ENCODE results near the gene PHPT1. TPM values are rescaled to one million over a fixed set of nuclear protein-coding genes. Genes with fewer than 3 reads are reported as not detected.
"Not testable (repeated sequence)": the region's sequence is repeated elsewhere in the genome, so short reads cannot be mapped to it uniquely, and the experiment has no call there.

Gene PHPT1
- total RNA-seq, 1 donor from 2014 or later = 81.7 TPM

GRCh38 chr9:136883670-136884069 lies 34.5 kb downstream of the PHPT1 start:
- DNase-seq (ENCODE audit: low read depth) = not testable (repeated sequence)

- DNase-seq (ENCODE audit: low read depth) = peak; percentile 95
Measured at GRCh38 chr9:136885950-136886578, 36.9 kb downstream of the PHPT1 start, which contains the start of gene TRAF2. TRAF2 (plus strand) TSS chr9:136886516; CDS start chr9:136898741, 12,225 bp downstream.

- no peak for DNase-seq (ENCODE audit: low read depth)
Measured at GRCh38 chr9:136886610-136887597, 37.7 kb downstream of the PHPT1 start.

GRCh38 chr9:136888454-136888853 lies 39.2 kb downstream of the PHPT1 start:
- no peak for DNase-seq (ENCODE audit: low read depth)

GRCh38 chr9:136889858-136890257 lies 40.6 kb downstream of the PHPT1 start:
- DNase-seq (ENCODE audit: low read depth) = no peak

- no peak for DNase-seq (ENCODE audit: low read depth)
Measured at GRCh38 chr9:136890661-136891060, 41.5 kb downstream of the PHPT1 start.

GRCh38 chr9:136896027-136896426 lies 46.8 kb downstream of the PHPT1 start:
- no peak for DNase-seq (ENCODE audit: low read depth)

GRCh38 chr9:136898483-136899100 lies 49.4 kb downstream of the PHPT1 start:
- no peak for DNase-seq (ENCODE audit: low read depth)

- no peak for DNase-seq (ENCODE audit: low read depth)
Measured at GRCh38 chr9:136899196-136899595, 50.0 kb downstream of the PHPT1 start.

GRCh38 chr9:136900556-136900955 lies 51.3 kb downstream of the PHPT1 start:
- no peak for DNase-seq (ENCODE audit: low read depth)

Other genes starting within 250 kb of the PHPT1 start
- gene EGFL7, start 186.5 kb upstream of the PHPT1 start, total RNA-seq = 3.8 and 19.4 TPM in 2 replicates
- gene AGPAT2, start 162.0 kb upstream of the PHPT1 start, total RNA-seq = 53.8 and 70.5 TPM in 2 replicates
- gene DIPK1B, start 136.8 kb upstream of the PHPT1 start, total RNA-seq = 0.52 and 4.0 TPM in 2 replicates
- not detected in 2 replicates for gene LCN10, start 106.5 kb upstream of the PHPT1 start, total RNA-seq
- not detected in 2 replicates for gene LCN6, start 100.9 kb upstream of the PHPT1 start, total RNA-seq
- not detected in 2 replicates for gene LCN8, start 91.2 kb upstream of the PHPT1 start, total RNA-seq
- gene LCN15, start 84.9 kb upstream of the PHPT1 start, total RNA-seq = not detected in 2 replicates
- gene TMEM141, start 58.1 kb upstream of the PHPT1 start, total RNA-seq = 29.9 and 115 TPM in 2 replicates
- gene CCDC183, start 53.1 kb upstream of the PHPT1 start, total RNA-seq = 0.94 TPM in 1 of 2 replicates, not detected in the other
- gene RABL6, start 41.5 kb upstream of the PHPT1 start, total RNA-seq = 51.1 and 61.0 TPM in 2 replicates
- gene AJM1, start 6.9 kb upstream of the PHPT1 start, total RNA-seq = 0.35 and 1.8 TPM in 2 replicates
- gene MAMDC4, start 2.9 kb downstream of the PHPT1 start, total RNA-seq = 0.87 and 6.8 TPM in 2 replicates
- 372 and 398 TPM in 2 replicates for gene EDF1, start 16.9 kb downstream of the PHPT1 start, total RNA-seq
- gene TRAF2, start 37.1 kb downstream of the PHPT1 start, total RNA-seq = 16.3 and 21.9 TPM in 2 replicates
- gene FBXW5, start 95.3 kb downstream of the PHPT1 start, total RNA-seq = 195 and 249 TPM in 2 replicates
- 0.10 and 1.7 TPM in 2 replicates for gene C8G, start 95.8 kb downstream of the PHPT1 start, total RNA-seq
- 0.40 TPM in 1 of 2 replicates, not detected in the other for gene LCN12, start 102.9 kb downstream of the PHPT1 start, total RNA-seq
- gene PTGDS, start 128.1 kb downstream of the PHPT1 start, total RNA-seq = 0.45 TPM in 1 of 2 replicates, not detected in the other
- gene LCNL1, start 133.6 kb downstream of the PHPT1 start, total RNA-seq = not detected in 2 replicates
- gene PAXX, start 143.0 kb downstream of the PHPT1 start, total RNA-seq = 13.6 and 26.9 TPM in 2 replicates
- 0.85 and 1.9 TPM in 2 replicates for gene CLIC3, start 147.2 kb downstream of the PHPT1 start, total RNA-seq
- 7.5 and 53.0 TPM in 2 replicates for gene ABCA2, start 178.8 kb downstream of the PHPT1 start, total RNA-seq
- not detected in 2 replicates for gene FUT7, start 182.7 kb downstream of the PHPT1 start, total RNA-seq
- 7.1 and 21.6 TPM in 2 replicates for gene NPDC1, start 196.8 kb downstream of the PHPT1 start, total RNA-seq
- 0.17 and 0.35 TPM in 2 replicates for gene ENTPD2, start 204.7 kb downstream of the PHPT1 start, total RNA-seq
- 0.99 and 12.0 TPM in 2 replicates for gene SAPCD2, start 221.1 kb downstream of the PHPT1 start, total RNA-seq
- 6.4 and 7.1 TPM in 2 replicates for gene UAP1L1, start 228.1 kb downstream of the PHPT1 start, total RNA-seq
- gene MAN1B1, start 237.6 kb downstream of the PHPT1 start, total RNA-seq = 67.6 and 71.4 TPM in 2 replicates